CD4-positive, alpha-beta T cell treated with Interferon gamma for 1 hour (primary cell): Measurements from ENCODE around the gene GLRB.
"Not testable (repeated sequence)": the region's sequence is repeated elsewhere in the genome, so short reads cannot be mapped to it uniquely, and the experiment has no call there.

Experiments
- DNase-seq: peaks from one replicate; pipeline ENCODE4 v3.0.0-alpha.2; 2020

The GLRB gene

DNA sequence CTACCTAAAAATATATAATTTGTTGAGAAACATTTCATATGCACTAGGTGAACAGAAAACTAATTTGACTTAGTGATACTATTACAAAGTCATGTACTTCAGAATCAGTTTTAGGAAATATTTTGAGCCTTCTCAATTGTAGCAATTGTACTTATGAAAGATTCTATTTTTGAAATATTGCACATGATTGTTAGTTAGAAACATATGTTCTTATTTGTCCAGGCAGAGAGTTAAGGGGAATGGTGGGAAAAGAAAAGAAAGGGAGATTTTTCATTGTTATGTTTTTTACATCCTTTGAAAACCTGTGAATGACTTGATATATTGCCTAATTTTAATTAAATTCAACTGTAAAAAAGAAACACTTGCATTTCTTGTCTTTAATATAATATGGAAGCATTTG, 66.0 kb downstream of the GLRB start:
- DNase-seq = no peak

DNA sequence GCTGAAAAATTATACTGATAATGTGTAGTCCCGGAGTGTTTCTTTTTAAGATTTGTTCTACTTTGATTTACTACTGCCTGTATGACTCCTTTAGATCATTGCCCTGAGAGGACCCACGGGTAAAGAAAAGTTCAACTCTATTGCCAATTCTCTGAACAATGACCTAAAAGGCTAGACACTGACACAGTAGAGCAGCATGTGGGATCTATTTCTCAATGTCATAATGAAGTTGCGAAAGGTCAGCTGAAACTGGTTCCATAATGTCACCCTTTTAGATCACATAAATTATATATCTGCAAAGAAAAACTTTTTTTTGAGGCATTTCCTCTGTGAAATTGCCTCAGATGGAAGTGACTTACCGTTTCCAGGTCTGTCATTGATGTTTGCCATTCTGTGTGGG, 67.4 kb downstream of the GLRB start:
- no peak for DNase-seq

DNA sequence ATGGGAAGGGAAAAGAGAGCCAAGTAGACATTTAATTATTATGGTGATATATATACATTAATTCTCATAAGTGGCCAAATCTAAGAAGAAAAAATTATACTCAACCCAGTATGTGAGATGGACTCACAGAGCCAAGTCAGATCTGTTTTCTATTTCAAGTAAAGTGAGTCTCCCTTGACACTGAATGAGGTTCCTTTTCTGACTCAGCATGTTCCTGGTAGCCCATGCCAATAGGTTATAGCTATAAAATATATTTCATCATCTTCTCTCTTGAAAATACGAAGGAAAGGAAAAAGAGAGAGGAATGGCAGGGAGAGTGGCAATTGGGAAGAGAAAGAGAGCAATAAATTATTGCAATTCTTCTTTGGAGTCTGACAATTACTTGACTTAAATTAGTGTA, 75.8 kb downstream of the GLRB start:
- no peak for DNase-seq

DNA sequence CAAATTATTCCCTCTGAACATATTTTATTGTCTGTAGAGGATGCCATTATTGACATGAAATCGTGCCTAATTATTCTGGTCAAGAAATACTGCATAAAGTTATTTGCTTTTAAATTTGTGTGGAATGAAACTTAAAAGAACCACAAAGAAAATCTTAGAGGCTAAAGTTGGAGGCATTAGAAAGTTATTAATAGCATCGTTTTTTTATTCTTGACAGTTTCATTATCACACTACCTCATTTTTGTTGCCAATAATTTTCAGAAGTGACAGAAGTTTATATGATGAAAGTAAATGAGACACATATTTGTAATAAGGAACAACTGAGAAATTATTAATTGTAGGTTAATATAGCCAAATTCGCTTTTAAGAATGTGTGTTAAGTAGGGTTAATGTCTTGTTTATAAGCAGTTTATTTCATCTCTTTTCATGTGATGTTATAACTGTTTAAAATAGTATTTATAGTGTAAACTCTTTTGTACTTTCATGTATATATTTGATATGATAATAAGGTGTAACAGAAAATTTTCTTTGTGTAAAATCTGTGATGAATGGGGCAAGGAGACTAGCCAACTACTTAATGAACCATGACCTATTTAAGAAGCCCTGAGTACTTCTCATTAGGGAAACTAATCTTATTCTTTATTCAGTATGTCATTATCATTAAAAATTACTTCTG, 90.1 kb downstream of the GLRB start:
- DNase-seq = no peak

DNA sequence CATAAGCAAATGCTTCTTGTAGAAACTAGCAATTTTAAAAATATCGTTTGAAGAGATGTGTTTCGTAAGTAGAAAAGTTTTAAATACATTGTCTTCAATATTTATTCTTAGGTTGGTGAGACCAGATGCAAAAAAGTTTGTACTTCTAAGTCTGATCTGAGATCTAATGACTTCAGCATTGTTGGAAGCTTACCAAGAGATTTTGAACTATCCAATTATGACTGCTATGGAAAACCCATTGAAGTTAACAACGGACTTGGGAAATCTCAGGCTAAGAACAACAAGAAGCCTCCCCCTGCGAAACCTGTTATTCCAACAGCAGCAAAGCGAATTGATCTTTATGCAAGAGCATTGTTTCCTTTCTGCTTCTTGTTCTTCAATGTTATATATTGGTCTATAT, 94.4 kb downstream of the GLRB start:
- no peak for DNase-seq

DNA sequence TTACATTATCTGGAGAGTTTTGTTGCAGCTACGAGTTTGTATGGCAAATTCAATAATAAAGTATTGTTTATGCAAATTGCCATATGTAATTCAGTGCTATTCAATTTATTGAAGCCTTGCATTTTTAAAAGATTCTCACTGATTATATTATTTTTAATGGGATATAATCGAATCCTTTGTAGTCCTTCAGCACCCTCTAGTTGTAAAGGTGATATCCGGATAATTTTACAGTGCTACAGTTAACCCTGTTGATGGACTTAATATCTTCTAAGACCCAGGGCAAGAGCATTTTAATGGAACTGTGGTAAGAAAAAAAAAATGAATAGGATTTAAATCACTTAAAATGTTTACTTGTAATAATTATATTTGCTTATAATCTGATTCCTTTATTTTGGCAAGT, 96.1 kb downstream of the GLRB start:
- DNase-seq = no peak

DNA sequence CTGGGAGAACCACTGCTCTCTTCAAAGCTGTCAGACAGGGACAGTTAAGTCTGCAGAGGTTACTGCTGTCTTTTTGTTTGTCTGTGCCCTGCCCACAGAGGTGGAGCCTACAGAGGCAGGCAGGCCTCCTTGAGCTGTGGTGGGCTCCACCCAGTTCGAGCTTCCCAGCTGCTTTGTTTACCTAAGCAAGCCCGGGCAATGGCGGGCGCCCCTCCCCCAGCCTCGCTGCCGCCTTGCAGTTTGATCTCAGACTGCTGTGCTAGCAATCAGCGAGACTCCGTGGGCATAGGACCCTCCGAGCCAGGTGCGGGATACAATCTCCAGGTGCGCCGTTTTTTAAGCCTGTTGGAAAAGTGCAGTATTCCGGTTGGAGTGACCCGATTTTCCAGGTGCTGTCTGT, 104.3 kb downstream of the GLRB start:
- not testable (repeated sequence) for DNase-seq

DNA sequence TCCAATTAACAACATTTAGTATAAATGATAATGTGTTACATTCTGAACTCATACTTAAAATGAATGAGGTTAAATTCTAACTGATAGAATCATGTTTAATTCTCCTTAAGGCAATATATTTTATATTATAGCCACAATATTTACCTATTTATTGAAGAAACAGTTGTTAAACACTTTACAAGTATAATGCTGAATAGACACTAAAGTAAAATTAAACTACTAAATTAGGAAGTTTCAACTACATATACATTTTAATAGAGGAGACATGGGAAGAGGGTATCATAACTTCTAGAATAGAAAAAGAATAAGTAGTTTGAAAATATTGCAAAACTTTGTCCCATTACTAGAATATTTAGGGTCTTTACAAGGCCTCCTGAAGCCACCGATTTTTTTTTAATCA, 108.3 kb downstream of the GLRB start:
- no peak for DNase-seq

DNA sequence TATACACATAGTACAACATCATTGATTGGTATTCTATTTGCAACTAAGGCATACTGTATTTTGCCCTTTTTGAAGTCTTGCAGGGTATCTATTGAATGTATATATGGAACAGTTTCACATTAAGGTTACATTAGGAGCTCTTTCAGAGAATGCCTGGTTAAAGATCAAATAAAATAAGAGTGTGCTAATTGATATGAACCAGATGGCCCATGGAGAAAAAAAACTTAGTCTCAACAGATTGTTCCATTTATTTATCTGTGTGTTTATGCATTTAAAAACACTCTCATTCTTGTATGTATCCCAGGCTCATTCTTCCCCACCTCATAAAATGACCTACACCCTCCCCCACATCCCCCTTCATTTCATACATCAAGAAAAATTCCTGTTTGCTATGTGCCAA, 109.4 kb downstream of the GLRB start:
- DNase-seq = no peak

DNA sequence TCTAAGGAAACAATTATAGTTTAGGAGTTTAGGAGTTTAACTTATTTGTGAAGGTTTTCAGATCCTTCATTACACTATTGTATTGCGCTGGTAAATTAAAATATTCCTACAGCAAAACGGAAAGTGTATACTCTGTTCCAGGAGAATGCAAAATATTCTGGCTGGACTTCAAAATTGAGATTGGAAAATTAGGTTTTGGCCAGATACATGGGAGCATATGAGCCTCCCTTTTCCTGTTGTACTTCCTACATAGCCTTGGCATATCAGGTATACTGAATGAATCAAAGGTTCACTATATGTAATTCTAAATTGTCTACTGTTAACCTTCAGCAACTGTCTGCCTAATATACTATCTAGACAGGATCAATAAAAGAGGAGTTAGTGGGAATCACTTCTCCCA, 119.4 kb downstream of the GLRB start:
- DNase-seq = no peak

DNA sequence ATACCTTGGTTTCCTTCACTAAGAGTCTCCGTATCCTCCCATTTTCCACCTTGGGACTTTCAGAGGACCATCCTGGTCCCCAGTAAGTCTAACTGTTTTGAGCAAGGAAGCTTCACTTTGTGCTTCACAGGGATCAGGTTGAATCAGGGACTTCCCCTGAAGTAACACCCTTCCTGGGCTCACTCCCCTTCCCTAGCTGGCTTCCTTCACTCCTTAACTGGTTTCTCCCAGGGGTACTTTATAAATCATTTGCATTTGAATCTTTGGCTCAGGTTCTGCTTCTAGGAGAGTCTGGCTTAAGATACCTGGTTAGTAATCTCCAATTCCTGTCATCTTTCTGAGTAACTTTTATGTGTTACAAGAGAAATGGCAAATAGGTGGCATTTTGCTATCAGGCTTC, 120.1 kb downstream of the GLRB start:
- DNase-seq = no peak

DNA sequence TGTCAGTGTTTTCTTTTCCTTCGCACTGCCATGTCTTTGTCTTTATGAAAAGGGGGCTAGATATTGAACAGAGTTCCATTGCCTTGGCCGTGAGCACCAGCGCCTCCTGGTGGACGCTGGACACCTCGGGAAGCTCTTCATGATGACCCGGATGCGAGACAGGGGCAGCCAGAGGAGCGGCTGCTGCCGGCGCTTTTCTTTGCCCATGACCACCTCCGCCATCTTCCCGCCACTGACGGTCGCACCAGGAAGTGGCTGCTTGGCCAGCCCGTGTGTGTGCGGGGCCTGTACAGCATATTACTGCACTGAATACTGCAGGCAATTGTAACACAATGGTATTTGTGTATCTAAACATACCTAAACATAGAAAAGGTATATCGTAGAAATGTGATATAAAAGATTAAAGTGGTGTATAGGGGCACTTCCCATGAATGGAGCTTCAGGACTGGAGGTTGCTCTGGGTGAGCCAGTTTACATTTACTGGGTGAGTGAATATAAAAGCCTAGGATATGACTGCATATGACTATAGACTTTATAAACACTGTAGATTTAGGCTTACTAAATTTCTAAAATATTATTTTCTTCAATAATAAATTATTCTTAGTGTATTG, 128.8 kb downstream of the GLRB start:
- DNase-seq = no peak

DNA sequence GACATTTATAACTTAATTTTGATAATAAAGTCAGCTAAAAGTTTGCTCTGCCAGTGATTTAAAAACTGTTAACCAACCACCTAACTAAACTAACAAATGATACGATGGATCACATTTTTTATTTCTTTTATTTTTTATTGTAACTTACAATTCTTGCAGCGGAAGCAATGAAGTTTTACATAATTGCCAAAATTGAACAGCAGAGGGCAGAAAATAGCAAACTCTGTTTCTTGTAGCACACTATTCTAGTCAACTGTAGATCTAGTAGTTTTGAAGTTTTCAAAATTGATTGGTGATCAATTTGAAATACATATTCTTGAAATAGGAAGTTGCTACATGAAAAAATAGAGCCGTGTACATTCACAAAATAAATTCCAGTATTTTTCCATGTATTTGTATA, 141.8 kb downstream of the GLRB start:
- no peak for DNase-seq

DNA sequence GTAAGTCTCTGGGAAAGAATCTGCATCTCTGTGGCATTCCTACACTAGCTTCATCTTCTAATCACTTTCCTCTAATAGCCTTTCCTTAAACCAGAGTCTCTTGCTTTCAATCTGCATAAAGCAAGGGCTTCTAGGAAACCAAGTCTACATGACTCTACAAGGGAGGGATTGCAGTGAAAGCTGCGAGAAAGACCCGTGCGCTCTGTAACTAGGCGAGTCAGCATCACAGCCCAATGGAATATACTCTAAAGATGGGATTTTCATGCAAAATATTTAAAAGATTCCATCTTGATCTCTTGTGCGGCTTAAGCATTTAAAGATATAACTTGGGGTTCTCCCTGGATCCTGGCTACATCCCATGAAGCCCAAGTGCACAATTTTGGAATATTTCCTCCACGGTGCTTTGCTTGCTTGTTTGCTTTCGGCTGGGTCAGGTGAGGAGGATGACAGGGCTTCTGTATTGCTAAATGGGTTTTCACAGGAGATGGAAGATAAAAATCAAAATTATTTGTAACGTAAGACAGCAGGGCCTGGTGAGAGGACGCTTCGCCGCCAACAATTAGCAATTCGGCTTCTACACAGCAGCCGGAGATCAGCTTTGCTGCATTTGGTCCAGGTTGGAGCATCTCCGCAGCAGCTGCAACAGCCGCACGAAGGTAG, 143.9 kb downstream of the GLRB start:
- DNase-seq = no peak

DNA sequence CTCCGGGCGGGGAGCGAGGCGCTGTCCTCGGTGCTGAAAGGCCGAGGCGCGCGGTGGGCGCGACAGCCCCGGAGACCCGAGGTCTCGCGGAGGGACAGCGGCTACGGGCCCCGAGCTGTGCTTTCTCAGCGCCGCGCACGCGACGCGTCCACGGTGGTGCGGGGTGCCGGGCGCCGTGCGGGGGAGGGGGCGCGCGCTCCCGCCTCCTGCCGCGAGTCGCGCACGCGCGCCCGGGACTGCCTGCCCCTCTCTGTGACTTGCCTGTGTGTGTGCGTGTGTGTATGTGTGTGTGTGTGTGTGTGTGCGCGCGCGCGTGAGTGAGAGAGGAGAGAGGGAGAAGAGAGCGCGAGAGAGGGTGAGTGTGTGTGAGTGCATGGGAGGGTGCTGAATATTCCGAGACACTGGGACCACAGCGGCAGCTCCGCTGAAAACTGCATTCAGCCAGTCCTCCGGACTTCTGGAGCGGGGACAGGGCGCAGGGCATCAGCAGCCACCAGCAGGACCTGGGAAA, 144.5 kb downstream of the GLRB start, which contains the start of gene GRIA2:
Gene GRIA2 (plus strand): TSS at position 358 of the 511 bp plus-strand sequence. CDS start 315 bp downstream, outside the sequence.
- DNase-seq = no peak

DNA sequence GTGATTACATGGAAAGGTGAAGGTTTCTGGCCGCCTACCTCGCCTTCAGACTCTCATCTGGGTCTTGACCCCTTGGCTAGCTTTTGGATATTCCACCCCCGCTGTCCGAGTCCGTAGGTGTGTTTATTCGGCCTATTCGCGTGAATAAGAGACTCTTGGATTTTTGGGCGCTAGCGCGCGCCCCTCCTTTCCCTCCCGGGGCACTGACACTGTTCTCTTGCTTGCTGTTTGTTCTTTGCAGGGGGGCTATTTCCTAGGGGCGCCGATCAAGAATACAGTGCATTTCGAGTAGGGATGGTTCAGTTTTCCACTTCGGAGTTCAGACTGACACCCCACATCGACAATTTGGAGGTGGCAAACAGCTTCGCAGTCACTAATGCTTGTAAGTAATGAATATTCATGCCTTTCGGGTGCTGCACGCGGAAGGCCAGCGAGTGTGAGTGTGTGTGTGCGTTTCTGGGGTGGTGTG, 145.5 kb downstream of the GLRB start:
- no peak for DNase-seq
